Daoy (cell line): Measurements from ENCODE around the gene RABL2B. TPM values are rescaled to one million over a fixed set of nuclear protein-coding genes. Genes with fewer than 3 reads are reported as not detected.

Source experiments
- DNase-seq: peaks from one replicate; pipeline ENCODE4 v3.0.0-alpha.2; 2015; ENCODE audit warnings: low read depth
- total RNA-seq: library from RNA; depleted of rRNA; stranded (reverse); fragments of >200 nt; shearing (Covaris generic); gene quantifications from 2 replicates; pipeline ENCODE4 v1.2.3, GENCODE V29; 2014; rRNA removed

RABL2B gene
- total RNA-seq, 1 experiment from 2014 or later: 11.5 TPM

GRCh38 chr22:50722716-50723428, 60.6 kb downstream of the RABL2B start:
- no peak for DNase-seq

GRCh38 chr22:50722048-50722701, 61.3 kb downstream of the RABL2B start:
- no peak for DNase-seq

GRCh38 chr22:50721257-50721844, 62.1 kb downstream of the RABL2B start:
- no peak for DNase-seq

DNA sequence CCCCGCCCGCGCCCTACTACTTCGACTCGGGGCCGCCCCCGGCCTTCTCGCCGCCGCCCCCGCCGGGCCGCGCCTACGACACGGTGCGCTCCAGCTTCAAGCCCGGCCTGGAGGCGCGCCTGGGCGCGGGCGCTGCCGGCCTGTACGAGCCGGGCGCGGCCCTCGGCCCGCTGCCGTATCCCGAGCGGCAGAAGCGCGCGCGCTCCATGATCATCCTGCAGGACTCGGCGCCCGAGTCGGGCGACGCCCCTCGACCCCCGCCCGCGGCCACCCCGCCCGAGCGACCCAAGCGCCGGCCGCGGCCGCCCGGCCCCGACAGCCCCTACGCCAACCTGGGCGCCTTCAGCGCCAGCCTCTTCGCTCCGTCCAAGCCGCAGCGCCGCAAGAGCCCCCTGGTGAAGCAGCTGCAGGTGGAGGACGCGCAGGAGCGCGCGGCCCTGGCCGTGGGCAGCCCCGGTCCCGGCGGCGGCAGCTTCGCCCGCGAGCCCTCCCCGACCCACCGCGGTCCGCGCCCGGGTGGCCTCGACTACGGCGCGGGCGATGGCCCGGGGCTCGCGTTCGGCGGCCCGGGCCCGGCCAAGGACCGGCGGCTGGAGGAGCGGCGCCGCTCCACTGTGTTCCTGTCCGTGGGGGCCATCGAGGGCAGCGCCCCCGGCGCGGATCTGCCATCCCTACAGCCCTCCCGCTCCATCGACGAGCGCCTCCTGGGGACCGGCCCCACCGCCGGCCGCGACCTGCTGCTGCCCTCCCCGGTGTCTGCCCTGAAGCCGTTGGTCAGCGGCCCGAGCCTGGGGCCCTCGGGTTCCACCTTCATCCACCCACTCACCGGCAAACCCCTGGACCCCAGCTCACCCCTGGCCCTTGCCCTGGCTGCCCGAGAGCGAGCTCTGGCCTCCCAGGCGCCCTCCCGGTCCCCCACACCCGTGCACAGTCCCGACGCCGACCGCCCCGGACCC, 62.9 kb downstream of the RABL2B start:
- no peak for DNase-seq

DNA sequence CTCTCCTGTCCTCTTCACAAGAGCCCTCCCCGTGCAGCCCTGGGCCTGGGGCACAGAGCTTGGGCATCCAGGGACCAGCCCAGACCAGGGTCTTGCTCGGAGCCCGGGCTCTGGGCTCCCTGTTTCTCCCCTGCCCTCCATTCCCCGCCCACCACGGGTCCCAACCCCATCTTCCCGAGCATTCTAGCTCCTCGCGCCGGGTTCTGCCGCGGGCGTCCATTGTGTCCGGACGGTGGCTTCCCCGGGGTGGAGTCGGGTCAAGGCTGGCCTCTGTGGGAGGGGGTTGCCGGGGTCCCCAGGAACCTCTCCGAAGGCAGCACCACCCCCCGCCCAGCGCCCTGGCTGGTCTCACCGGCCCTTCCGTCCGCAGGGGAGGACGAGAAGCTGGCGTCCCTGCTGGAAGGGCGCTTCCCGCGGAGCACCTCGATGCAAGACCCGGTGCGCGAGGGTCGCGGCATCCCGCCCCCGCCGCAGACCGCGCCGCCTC, 63.6 kb downstream of the RABL2B start:
- DNase-seq: no peak

- no peak for DNase-seq
These were observed 65.1 kb downstream of the RABL2B start for GRCh38 chr22:50718352-50718709.

- no peak for DNase-seq
These were observed 65.6 kb downstream of the RABL2B start for GRCh38 chr22:50717709-50718351.

Other genes with a start within 250 kb of the RABL2B start
- gene KLHDC7B, start 237.7 kb downstream of the RABL2B start, total RNA-seq: 0.06 TPM in 1 of 2 replicates, not detected in the other
- 0.51 TPM in 1 of 2 replicates, not detected in the other for gene SYCE3, start 220.7 kb downstream of the RABL2B start, total RNA-seq
- 6.1 and 7.9 TPM in 2 replicates for gene CPT1B, start 205.2 kb downstream of the RABL2B start, total RNA-seq
- 18.3 and 26.2 TPM in 2 replicates for gene CHKB, start 200.8 kb downstream of the RABL2B start, total RNA-seq
- gene MAPK8IP2, start 182.8 kb downstream of the RABL2B start, total RNA-seq: 3.7 and 4.4 TPM in 2 replicates
- gene ARSA, start 155.5 kb downstream of the RABL2B start, total RNA-seq: 12.5 and 16.0 TPM in 2 replicates
- gene SHANK3, start 110.8 kb downstream of the RABL2B start, total RNA-seq: 0.33 and 0.46 TPM in 2 replicates
- not detected in 2 replicates for gene ACR, start 45.4 kb downstream of the RABL2B start, total RNA-seq